ENCODE measurements around the gene MANBA.

The MANBA gene

DNA sequence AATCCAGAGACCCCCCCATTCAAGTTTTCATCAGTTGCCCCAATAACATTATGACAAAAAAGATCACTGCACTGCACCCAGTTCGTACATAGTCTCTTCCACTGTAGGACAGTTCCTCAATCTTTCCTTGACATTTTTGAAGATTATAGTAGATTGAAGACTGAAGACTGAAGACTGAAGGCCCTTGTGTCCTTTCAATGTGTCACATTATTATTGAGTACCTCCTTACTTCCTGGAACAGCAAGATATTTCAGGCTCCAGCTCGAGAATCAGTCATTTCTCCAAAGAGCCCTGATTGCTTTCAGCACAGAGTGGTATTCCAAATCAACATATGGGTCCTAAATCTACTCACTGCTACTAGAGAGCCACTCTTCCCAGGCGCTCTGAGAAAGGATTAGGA lies 75.0 kb downstream of the MANBA start:
- no peak for TF ChIP-seq ZNF274 (IDR thresholded peaks at IDR 0.05; ENCODE audit: low read depth, low read length)
- H3K4me3 ChIP-seq (ENCODE audit: low read length), result no peak overlapping the region

GRCh38 chr4:102684610-102685052 lies 76.1 kb downstream of the MANBA start:
- TF ChIP-seq ZNF274 (IDR thresholded peaks at IDR 0.05; ENCODE audit: low read depth, low read length), result no peak
- H3K4me3 ChIP-seq (ENCODE audit: low read length), result no peak overlapping the region

DNA sequence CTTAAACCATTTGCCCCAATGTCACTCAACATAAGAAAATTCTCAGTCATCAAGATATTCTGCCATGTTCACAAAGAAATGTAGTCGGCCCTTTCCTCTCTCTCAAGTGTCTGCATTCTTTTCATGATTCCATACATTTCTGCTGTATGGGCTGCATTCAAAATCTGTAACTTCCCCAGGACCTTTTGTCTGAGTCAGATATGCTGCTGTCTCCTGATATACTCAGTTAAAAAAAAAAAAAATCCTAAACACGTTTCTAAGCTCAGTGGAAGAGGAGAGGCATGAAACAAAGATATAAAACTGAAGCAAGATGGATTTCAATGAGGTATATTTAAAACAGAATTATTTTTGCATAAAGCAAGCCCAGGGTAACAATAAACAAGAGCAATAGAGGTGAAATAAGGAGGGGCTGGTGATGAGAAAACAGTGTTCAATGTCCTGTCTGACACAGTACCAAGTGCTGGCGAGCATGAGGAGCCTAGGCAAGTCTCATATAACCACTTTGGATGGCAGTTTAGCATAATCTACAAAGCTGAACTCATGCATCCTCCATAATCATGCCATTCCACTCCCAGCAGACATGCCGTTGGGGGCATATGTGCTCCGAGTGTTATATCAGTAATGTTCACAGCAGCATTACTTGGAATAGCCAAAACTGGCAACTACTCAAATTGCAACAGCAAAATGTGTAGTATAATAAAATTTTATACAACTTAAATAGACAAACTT lies 76.7 kb downstream of the MANBA start:
- no peak overlapping the region for H3K4me3 ChIP-seq (ENCODE audit: low read length)
- no peak for TF ChIP-seq ZNF274 (IDR thresholded peaks at IDR 0.05; ENCODE audit: low read depth, low read length)

GRCh38 chr4:102678695-102679335 lies 82.0 kb downstream of the MANBA start:
- H3K4me3 ChIP-seq (ENCODE audit: low read length), result no peak overlapping the region
- TF ChIP-seq ZNF274 (IDR thresholded peaks at IDR 0.05; ENCODE audit: low read depth, low read length), result no peak

- no peak overlapping the region for H3K4me3 ChIP-seq (ENCODE audit: low read length)
Observed at GRCh38 chr4:102678107-102678506, 82.7 kb downstream of the MANBA start.

GRCh38 chr4:102675141-102675540 lies 85.6 kb downstream of the MANBA start:
- TF ChIP-seq ZNF274 (IDR thresholded peaks at IDR 0.05; ENCODE audit: low read depth, low read length), result no peak
- no peak overlapping the region for H3K4me3 ChIP-seq (ENCODE audit: low read length)

More at GRCh38 chr4:102678107-102678506, 82.7 kb downstream of the MANBA start:
- no peak for TF ChIP-seq ZNF274 (IDR thresholded peaks at IDR 0.05; ENCODE audit: low read depth, low read length)

DNA sequence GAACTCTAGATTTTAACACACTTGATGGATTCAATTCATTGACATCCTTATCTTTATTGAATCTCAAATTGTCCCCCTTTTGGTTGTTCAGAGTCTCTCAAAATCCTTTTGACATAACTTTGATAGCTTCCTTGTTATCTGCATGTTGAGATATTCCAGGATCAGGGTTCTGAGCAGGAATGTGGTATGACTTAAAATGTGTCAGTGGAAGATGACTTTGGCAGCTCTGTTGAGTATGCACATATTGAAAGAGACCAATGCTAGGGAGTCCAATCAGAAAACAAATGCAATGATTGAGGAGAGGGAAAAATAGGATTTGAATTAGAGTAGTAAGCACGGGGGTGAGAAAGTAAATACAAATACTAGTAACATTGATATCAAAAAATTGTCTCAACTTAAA lies 93.8 kb downstream of the MANBA start:
- TF ChIP-seq ZNF274 (IDR thresholded peaks at IDR 0.05; ENCODE audit: low read depth, low read length), result no peak
- H3K4me3 ChIP-seq (ENCODE audit: low read length), result no peak overlapping the region

DNA sequence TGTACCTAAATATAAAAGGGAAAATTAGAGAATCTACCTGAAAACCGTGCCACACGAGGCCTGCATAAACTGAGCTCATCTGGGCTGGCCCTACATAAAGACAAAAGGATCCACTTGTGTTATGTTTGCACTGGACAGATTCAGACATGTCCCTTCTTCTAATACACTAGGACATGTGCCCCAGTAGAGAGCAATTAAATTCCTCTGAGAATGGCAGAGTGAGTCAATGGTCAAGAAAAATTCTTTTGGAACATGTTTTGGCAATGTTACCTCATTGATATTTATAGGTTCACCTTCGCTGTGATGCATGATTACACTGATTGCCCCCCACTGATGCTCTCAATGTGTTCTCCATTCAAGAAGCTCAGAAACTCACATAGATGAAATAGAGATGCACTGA lies 95.2 kb downstream of the MANBA start:
- no peak overlapping the region for H3K4me3 ChIP-seq (ENCODE audit: low read length)
- TF ChIP-seq ZNF274 (IDR thresholded peaks at IDR 0.05; ENCODE audit: low read depth, low read length), result no peak

GRCh38 chr4:102663073-102663472 lies 97.7 kb downstream of the MANBA start:
- no peak overlapping the region for H3K4me3 ChIP-seq (ENCODE audit: low read length)
- TF ChIP-seq ZNF274 (IDR thresholded peaks at IDR 0.05; ENCODE audit: low read depth, low read length), result no peak

DNA sequence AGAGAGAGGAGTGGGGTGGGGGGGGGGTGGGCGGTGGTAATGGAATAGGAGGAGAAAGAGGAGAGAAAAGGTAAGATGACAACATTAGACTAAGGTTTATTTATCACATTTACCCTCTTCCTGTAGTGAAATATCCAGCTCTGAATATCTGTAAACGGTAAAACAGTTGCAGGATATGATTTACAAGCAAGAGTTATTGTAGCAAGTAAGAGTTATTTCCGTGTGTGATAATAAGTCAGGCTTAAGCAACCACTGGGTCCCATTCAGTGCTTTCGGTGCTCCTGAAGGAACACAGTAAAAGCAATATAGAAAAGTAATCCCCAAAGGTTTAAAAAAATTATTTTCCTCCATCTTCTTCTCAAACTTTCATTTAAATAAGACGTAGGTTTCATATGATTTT lies 103.6 kb downstream of the MANBA start:
- no peak for TF ChIP-seq ZNF274 (IDR thresholded peaks at IDR 0.05; ENCODE audit: low read depth, low read length)
- no peak overlapping the region for H3K4me3 ChIP-seq (ENCODE audit: low read length)

DNA sequence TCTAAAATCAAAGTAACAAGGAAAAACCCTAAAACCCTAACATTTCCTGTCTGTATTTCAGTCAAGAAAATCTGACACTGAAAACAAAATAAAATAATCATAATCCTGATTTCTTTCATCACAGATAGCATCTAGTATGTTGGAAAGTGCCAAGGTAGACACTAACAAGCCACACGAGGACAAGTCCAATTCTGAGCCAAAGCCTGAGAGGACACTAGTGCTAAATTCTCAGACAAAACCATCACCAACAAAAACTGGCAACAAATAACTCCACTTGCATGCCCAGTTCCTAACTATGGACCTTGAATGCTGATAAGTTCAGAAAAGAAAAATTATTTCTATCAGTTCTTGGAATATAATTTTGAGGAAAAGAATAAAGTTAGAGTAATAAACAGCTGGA lies 113.7 kb downstream of the MANBA start:
- H3K4me3 ChIP-seq (ENCODE audit: low read length), result no peak overlapping the region
- no peak for TF ChIP-seq ZNF274 (IDR thresholded peaks at IDR 0.05; ENCODE audit: low read depth, low read length)

DNA sequence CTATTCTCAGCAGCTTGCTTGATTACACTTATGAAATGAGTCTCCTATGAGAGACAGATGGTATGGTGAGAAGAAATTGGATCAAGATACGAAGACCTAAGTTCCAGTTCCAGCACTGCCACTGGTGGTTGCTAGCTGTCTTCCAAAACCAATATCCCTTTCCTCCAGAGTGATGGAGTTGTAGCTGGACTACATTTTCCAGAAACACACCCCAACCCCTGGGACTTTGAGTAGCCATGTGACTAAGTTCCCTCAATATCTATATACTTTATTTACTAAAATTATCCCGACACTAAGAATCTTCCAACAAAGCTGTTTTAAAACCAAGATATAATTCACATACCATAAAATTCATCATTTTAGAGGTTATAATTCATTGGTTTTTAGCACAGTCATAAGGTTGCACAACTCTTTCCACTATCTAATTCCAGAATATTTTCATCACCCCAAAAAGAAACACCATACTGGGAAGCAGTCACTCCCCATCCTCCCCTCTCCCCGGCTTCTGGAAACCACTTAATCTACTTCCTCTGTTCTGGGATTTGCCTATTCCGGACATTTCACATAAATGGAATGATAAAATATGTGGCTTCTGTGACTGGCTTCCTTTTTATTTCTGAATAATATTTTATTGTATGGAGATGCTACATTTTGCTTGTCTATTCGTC lies 118.0 kb downstream of the MANBA start:
- no peak for TF ChIP-seq ZNF274 (IDR thresholded peaks at IDR 0.05; ENCODE audit: low read depth, low read length)
- H3K4me3 ChIP-seq (ENCODE audit: low read length), result no peak overlapping the region

GRCh38 chr4:102641793-102642192 lies 119.0 kb downstream of the MANBA start:
- H3K4me3 ChIP-seq (ENCODE audit: low read length), result no peak overlapping the region
- no peak for TF ChIP-seq ZNF274 (IDR thresholded peaks at IDR 0.05; ENCODE audit: low read depth, low read length)

- TF ChIP-seq ZNF274 (IDR thresholded peaks at IDR 0.05; ENCODE audit: low read depth, low read length), result no peak
- no peak overlapping the region for H3K4me3 ChIP-seq (ENCODE audit: low read length)
Observed at GRCh38 chr4:102640669-102641068, 120.1 kb downstream of the MANBA start.

DNA sequence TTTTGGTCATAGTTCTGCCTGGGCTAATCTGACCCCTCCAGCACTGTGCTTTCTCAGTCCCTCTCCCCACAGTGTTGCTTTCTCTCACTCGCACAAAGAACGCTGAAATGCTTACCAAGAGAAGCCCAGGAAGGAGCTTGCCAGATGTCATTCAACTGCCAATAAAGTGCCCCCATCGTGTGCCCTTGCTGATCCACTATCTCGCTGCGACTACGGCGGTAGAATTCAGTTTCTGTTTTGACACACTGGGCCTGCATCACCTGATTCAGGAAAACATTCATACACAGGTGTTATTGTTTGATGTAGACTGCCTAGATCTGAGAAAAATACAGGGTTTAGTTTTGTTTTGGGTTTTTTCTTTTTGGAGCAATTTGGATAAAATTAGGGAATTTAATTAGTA lies 121.2 kb downstream of the MANBA start:
- H3K4me3 ChIP-seq (ENCODE audit: low read length), result no peak overlapping the region
- TF ChIP-seq ZNF274 (IDR thresholded peaks at IDR 0.05; ENCODE audit: low read depth, low read length), result no peak
